ENCODE measurements around the gene PNMA3. TPM values are rescaled to one million over a fixed set of nuclear protein-coding genes. Genes with fewer than 3 reads are reported as not detected.
"Not testable (repeated sequence)": the region's sequence is repeated elsewhere in the genome, so short reads cannot be mapped to it uniquely, and the experiment has no call there.

PNMA3 gene
- total and polyA plus RNA-seq, 2 donors: 2.3 to 3.1 TPM

- no peak overlapping the region for H3K27ac ChIP-seq (ENCODE audit: low read depth in 1 of 2, low read length in 1 of 2)
- no peak overlapping the region for H3K4me3 ChIP-seq (ENCODE audit: low read length in 2 of 2)
- H3K36me3 ChIP-seq (ENCODE audit: control insufficient read depth in 2 of 2, insufficient read depth in 2 of 2, low read length in 1 of 2): no peaks in the 10 kb centered on the region
- no peaks in the 10 kb centered on the region for H3K27me3 ChIP-seq (ENCODE audit: control insufficient read depth in 2 of 2, insufficient read depth in 1 of 2, low read length in 1 of 2)
- DNase-seq (ENCODE audit: low read depth in 6 of 9, low spot score in 9 of 9): no peak
- WGBS: 92% methylated on average over 6 of the region's 6 CpGs
- no peaks in the 10 kb centered on the region for H3K4me1 ChIP-seq (ENCODE audit: control insufficient read depth in 2 of 2, insufficient read depth in 2 of 2, low read length in 2 of 2)
- H3K9me3 ChIP-seq (ENCODE audit: control insufficient read depth in 2 of 2, insufficient read depth in 1 of 2, low read length in 1 of 2): no peaks in the 10 kb centered on the region
These were observed 9.1 kb downstream of the PNMA3 start for GRCh38 chrX:153065389-153065788.

GRCh38 chrX:153066402-153066801 is 10.1 kb downstream of the PNMA3 start:
- not testable (repeated sequence) for H3K27ac ChIP-seq (ENCODE audit: low read depth in 1 of 2, low read length in 1 of 2); H3K9me3 ChIP-seq (ENCODE audit: control insufficient read depth in 2 of 2, insufficient read depth in 1 of 2, low read length in 1 of 2); H3K4me3 ChIP-seq (ENCODE audit: low read length in 2 of 2); H3K27me3 ChIP-seq (ENCODE audit: control insufficient read depth in 2 of 2, insufficient read depth in 1 of 2, low read length in 1 of 2); H3K4me1 ChIP-seq (ENCODE audit: control insufficient read depth in 2 of 2, insufficient read depth in 2 of 2, low read length in 2 of 2); H3K36me3 ChIP-seq (ENCODE audit: control insufficient read depth in 2 of 2, insufficient read depth in 2 of 2, low read length in 1 of 2); DNase-seq (ENCODE audit: low read depth in 6 of 9, low spot score in 9 of 9)
- 91% methylated on average over 3 of the region's 12 CpGs for WGBS

GRCh38 chrX:153071909-153072583 is 15.8 kb downstream of the PNMA3 start, which contains the start of gene PNMA6A:
PNMA6A (plus strand) TSS chrX:153072454; CDS start chrX:153073063, 609 bp downstream.
- not testable (repeated sequence) for H3K27me3 ChIP-seq (ENCODE audit: control insufficient read depth in 2 of 2, insufficient read depth in 1 of 2, low read length in 1 of 2); DNase-seq (ENCODE audit: low read depth in 6 of 9, low spot score in 9 of 9); H3K36me3 ChIP-seq (ENCODE audit: control insufficient read depth in 2 of 2, insufficient read depth in 2 of 2, low read length in 1 of 2); H3K27ac ChIP-seq (ENCODE audit: low read depth in 1 of 2, low read length in 1 of 2); H3K9me3 ChIP-seq (ENCODE audit: control insufficient read depth in 2 of 2, insufficient read depth in 1 of 2, low read length in 1 of 2); H3K4me1 ChIP-seq (ENCODE audit: control insufficient read depth in 2 of 2, insufficient read depth in 2 of 2, low read length in 2 of 2); H3K4me3 ChIP-seq (ENCODE audit: low read length in 2 of 2)
- no CpG with 5 or more reads among the region's 76 CpGs for WGBS

- H3K36me3 ChIP-seq (ENCODE audit: control insufficient read depth in 2 of 2, insufficient read depth in 2 of 2, low read length in 1 of 2); H3K9me3 ChIP-seq (ENCODE audit: control insufficient read depth in 2 of 2, insufficient read depth in 1 of 2, low read length in 1 of 2); H3K27ac ChIP-seq (ENCODE audit: low read depth in 1 of 2, low read length in 1 of 2); H3K4me1 ChIP-seq (ENCODE audit: control insufficient read depth in 2 of 2, insufficient read depth in 2 of 2, low read length in 2 of 2); H3K4me3 ChIP-seq (ENCODE audit: low read length in 2 of 2); H3K27me3 ChIP-seq (ENCODE audit: control insufficient read depth in 2 of 2, insufficient read depth in 1 of 2, low read length in 1 of 2); DNase-seq (ENCODE audit: low read depth in 6 of 9, low spot score in 9 of 9): not testable (repeated sequence)
- 100% methylated on average over 4 of the region's 29 CpGs for WGBS
These were observed 17.1 kb downstream of the PNMA3 start for GRCh38 chrX:153073331-153073730.

- no peak for DNase-seq (ENCODE audit: low read depth in 6 of 9, low spot score in 9 of 9)
- WGBS: 88% methylated on average over 19 of the region's 24 CpGs
- H3K27ac ChIP-seq (ENCODE audit: low read depth in 1 of 2, low read length in 1 of 2): no peak overlapping the region
These were observed 18.1 kb downstream of the PNMA3 start for GRCh38 chrX:153074262-153074899.

GRCh38 chrX:153074935-153075334 is 18.7 kb downstream of the PNMA3 start:
- H3K27ac ChIP-seq (ENCODE audit: low read depth in 1 of 2, low read length in 1 of 2): no peak overlapping the region
- no peaks in the 10 kb centered on the region for H3K36me3 ChIP-seq (ENCODE audit: control insufficient read depth in 2 of 2, insufficient read depth in 2 of 2, low read length in 1 of 2)
- no peaks in the 10 kb centered on the region for H3K4me1 ChIP-seq (ENCODE audit: control insufficient read depth in 2 of 2, insufficient read depth in 2 of 2, low read length in 2 of 2)
- H3K4me3 ChIP-seq (ENCODE audit: low read length in 2 of 2): no peak overlapping the region
- peaks cover 0 to 3% of the 10 kb centered on the region in 2 donors for H3K9me3 ChIP-seq (ENCODE audit: control insufficient read depth in 2 of 2, insufficient read depth in 1 of 2, low read length in 1 of 2)
- WGBS: 94% methylated on average over 11 of the region's 11 CpGs
- H3K27me3 ChIP-seq (ENCODE audit: control insufficient read depth in 2 of 2, insufficient read depth in 1 of 2, low read length in 1 of 2): no peaks in the 10 kb centered on the region
- no peak for DNase-seq (ENCODE audit: low read depth in 6 of 9, low spot score in 9 of 9)

More at GRCh38 chrX:153074262-153074899, 18.1 kb downstream of the PNMA3 start:
- Histone ChIP-seq H3K4me3 (ENCODE audit: low read length in 2 of 2) (no peak overlapping the region), H3K4me1 (ENCODE audit: control insufficient read depth in 2 of 2, insufficient read depth in 2 of 2, low read length in 2 of 2) (no peaks in the 10 kb centered on the region), H3K27me3 (ENCODE audit: control insufficient read depth in 2 of 2, insufficient read depth in 1 of 2, low read length in 1 of 2) (no peaks in the 10 kb centered on the region), H3K36me3 (ENCODE audit: control insufficient read depth in 2 of 2, insufficient read depth in 2 of 2, low read length in 1 of 2) (no peaks in the 10 kb centered on the region), H3K9me3 (ENCODE audit: control insufficient read depth in 2 of 2, insufficient read depth in 1 of 2, low read length in 1 of 2) (peaks cover 0 to 3% of the 10 kb centered on the region in 2 donors)

- H3K4me1 ChIP-seq (ENCODE audit: control insufficient read depth in 2 of 2, insufficient read depth in 2 of 2, low read length in 2 of 2): no peaks in the 10 kb centered on the region
- no peaks in the 10 kb centered on the region for H3K36me3 ChIP-seq (ENCODE audit: control insufficient read depth in 2 of 2, insufficient read depth in 2 of 2, low read length in 1 of 2)
- 94% methylated on average over 9 of the region's 14 CpGs for WGBS
- peaks cover 0 to 3% of the 10 kb centered on the region in 2 donors for H3K9me3 ChIP-seq (ENCODE audit: control insufficient read depth in 2 of 2, insufficient read depth in 1 of 2, low read length in 1 of 2)
- no peak overlapping the region for H3K27ac ChIP-seq (ENCODE audit: low read depth in 1 of 2, low read length in 1 of 2)
- no peak for DNase-seq (ENCODE audit: low read depth in 6 of 9, low spot score in 9 of 9)
- H3K4me3 ChIP-seq (ENCODE audit: low read length in 2 of 2): no peak overlapping the region
- H3K27me3 ChIP-seq (ENCODE audit: control insufficient read depth in 2 of 2, insufficient read depth in 1 of 2, low read length in 1 of 2): no peaks in the 10 kb centered on the region
These were observed 19.1 kb downstream of the PNMA3 start for GRCh38 chrX:153075366-153075765.

GRCh38 chrX:153077437-153078135 is 21.3 kb downstream of the PNMA3 start:
- not testable (repeated sequence) for H3K9me3 ChIP-seq (ENCODE audit: control insufficient read depth in 2 of 2, insufficient read depth in 1 of 2, low read length in 1 of 2); H3K4me1 ChIP-seq (ENCODE audit: control insufficient read depth in 2 of 2, insufficient read depth in 2 of 2, low read length in 2 of 2); H3K4me3 ChIP-seq (ENCODE audit: low read length in 2 of 2); H3K36me3 ChIP-seq (ENCODE audit: control insufficient read depth in 2 of 2, insufficient read depth in 2 of 2, low read length in 1 of 2); DNase-seq (ENCODE audit: low read depth in 6 of 9, low spot score in 9 of 9); H3K27me3 ChIP-seq (ENCODE audit: control insufficient read depth in 2 of 2, insufficient read depth in 1 of 2, low read length in 1 of 2); H3K27ac ChIP-seq (ENCODE audit: low read depth in 1 of 2, low read length in 1 of 2)
- WGBS: no CpG with 5 or more reads among the region's 76 CpGs

- H3K9me3 ChIP-seq (ENCODE audit: control insufficient read depth in 2 of 2, insufficient read depth in 1 of 2, low read length in 1 of 2); H3K27ac ChIP-seq (ENCODE audit: low read depth in 1 of 2, low read length in 1 of 2); H3K36me3 ChIP-seq (ENCODE audit: control insufficient read depth in 2 of 2, insufficient read depth in 2 of 2, low read length in 1 of 2); H3K4me3 ChIP-seq (ENCODE audit: low read length in 2 of 2); H3K4me1 ChIP-seq (ENCODE audit: control insufficient read depth in 2 of 2, insufficient read depth in 2 of 2, low read length in 2 of 2); DNase-seq (ENCODE audit: low read depth in 6 of 9, low spot score in 9 of 9); H3K27me3 ChIP-seq (ENCODE audit: control insufficient read depth in 2 of 2, insufficient read depth in 1 of 2, low read length in 1 of 2): not testable (repeated sequence)
- 72% methylated on average over 10 of the region's 23 CpGs for WGBS
These were observed 27.1 kb downstream of the PNMA3 start for GRCh38 chrX:153083238-153083923.

Data from thymus (tissue), 11 donors.